GM10266 (cell line): Measurements from ENCODE around the gene KRT13.
A peak's percentile ranks its signal among the peaks of the same experiment; 100 is the strongest.

Experiments
- DNase-seq: peaks from one replicate; pipeline ENCODE4 v3.0.0; 2012; ENCODE audit errors: extremely low spot score
- CTCF ChIP-seq: IDR thresholded peaks from 2 replicates; pipeline ENCODE4 v1.5.1; 2012; ENCODE audit warnings: mild to moderate bottlenecking, low read depth; ENCODE audit not compliant: control insufficient read depth, insufficient read depth; ENCODE audit errors: missing control alignments

Gene KRT13

GRCh38 chr17:41499714-41500113 lies 5.7 kb downstream of the KRT13 start:
- TF ChIP-seq CTCF = no peak

GRCh38 chr17:41498276-41498675 lies 7.1 kb downstream of the KRT13 start:
- TF ChIP-seq CTCF = no peak
- no peak for DNase-seq

More at GRCh38 chr17:41499714-41500113, 5.7 kb downstream of the KRT13 start:
- DNase-seq = no peak

GRCh38 chr17:41496803-41497484 lies 8.5 kb downstream of the KRT13 start:
- TF ChIP-seq CTCF = peak; percentile 51
- peak; percentile 61 for DNase-seq

GRCh38 chr17:41494524-41494923 lies 10.9 kb downstream of the KRT13 start:
- no peak for DNase-seq
- no peak for TF ChIP-seq CTCF

- TF ChIP-seq CTCF = no peak
- DNase-seq = no peak
Measured at GRCh38 chr17:41492771-41493170, 12.6 kb downstream of the KRT13 start.

- no peak for TF ChIP-seq CTCF
- no peak for DNase-seq
Measured at GRCh38 chr17:41492351-41492750, 13.1 kb downstream of the KRT13 start.

- TF ChIP-seq CTCF = no peak
- DNase-seq = no peak
Measured at GRCh38 chr17:41491476-41491875, 13.9 kb downstream of the KRT13 start.
